SK-N-MC (cell line): Measurements from ENCODE around the gene RPS8.
A peak's percentile ranks its signal among the peaks of the same experiment; 100 is the strongest.
"Not testable (repeated sequence)": the region's sequence is repeated elsewhere in the genome, so short reads cannot be mapped to it uniquely, and the experiment has no call there.

ENCODE experiments used
- DNase-seq: peaks from one replicate; pipeline ENCODE4 v3.0.0-alpha.2; 2011; ENCODE audit warnings: low read depth, low spot score
- H3K27ac ChIP-seq: fragments of 200-600 bp; sonication (generic); 2 replicates; pipeline ENCODE4 v1.5.1; 2016; ENCODE audit warnings: mixed run types
- H3K36me3 ChIP-seq: fragments of 200-600 bp; sonication (generic); 2 replicates; pipeline ENCODE4 v1.6.1; 2017; ENCODE audit warnings: antibody characterized with exemption, low read length, mixed read lengths; ENCODE audit not compliant: insufficient read depth
- H3K4me3 ChIP-seq: fragments of 200-600 bp; sonication (generic); 2 replicates; pipeline ENCODE4 v1.5.1; 2016
- H3K9ac ChIP-seq: fragments of 200-600 bp; sonication (generic); 2 replicates; pipeline ENCODE4 v1.8.0; 2017; ENCODE audit warnings: mixed run types, mixed read lengths; ENCODE audit not compliant: insufficient read length
- H3K9me3 ChIP-seq: fragments of 200-600 bp; sonication (generic); 2 replicates; pipeline ENCODE4 v1.6.1; 2017; ENCODE audit warnings: low read depth, mild to moderate bottlenecking, antibody characterized with exemption, low read length, moderate library complexity, mixed read lengths
- EZH2 ChIP-seq: fragments of 200-600 bp; sonication (generic); IDR thresholded peaks from one replicate; pipeline ENCODE4 v1.6.1; 2017; ENCODE audit warnings: antibody characterized with exemption
- FOXP2 ChIP-seq: optimal IDR thresholded peaks from 2 replicates; pipeline ENCODE3; 2011; ENCODE audit warnings: mild to moderate bottlenecking, moderate library complexity; ENCODE audit not compliant: insufficient read depth; ENCODE audit errors: extremely low read length, control extremely low read depth
- POLR2AphosphoS5 ChIP-seq: IDR thresholded peaks from 2 replicates; pipeline ENCODE4 v1.6.1; 2012; ENCODE audit warnings: mild to moderate bottlenecking, low read depth, low read length, borderline replicate concordance

The RPS8 gene

DNA sequence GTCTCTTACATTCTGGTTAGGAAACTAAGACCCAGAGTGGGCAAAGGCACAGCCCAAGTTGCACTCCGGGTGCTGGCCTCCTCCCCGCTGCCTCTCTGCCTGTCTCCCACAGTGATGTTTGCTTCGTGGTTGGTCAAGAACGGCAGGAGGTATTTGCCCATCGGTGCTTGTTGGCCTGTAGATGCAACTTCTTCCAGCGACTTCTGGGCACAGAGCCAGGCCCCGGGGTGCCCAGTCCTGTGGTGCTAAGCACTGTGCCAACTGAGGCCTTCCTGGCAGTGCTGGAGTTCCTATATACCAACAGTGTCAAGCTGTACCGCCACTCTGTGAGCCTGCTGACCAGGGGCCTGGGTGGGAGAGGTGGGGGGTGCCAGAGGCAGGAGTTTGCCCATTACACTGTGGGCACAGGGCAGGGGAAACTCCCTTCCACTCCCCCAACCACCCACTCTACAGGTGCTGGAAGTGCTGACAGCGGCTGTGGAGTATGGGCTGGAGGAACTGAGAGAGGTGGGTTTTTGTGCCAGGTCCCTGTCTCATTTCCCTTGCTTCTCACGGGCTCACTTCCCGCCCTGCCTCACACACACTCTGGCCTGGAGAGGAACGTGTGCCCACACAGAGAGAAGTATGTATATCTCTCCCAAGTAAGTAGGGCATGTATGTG, 34.9 kb downstream of the RPS8 start:
- Histone ChIP-seq H3K36me3 (no peaks in the 10 kb centered on the region), H3K27ac (0 out of 2 replicates have a peak overlapping the region, but pooled peaks have one; percentile 12), H3K4me3 (no peak overlapping the region), H3K9me3 (no peaks in the 10 kb centered on the region), H3K9ac (peak overlapping the region; percentile 17)
- TF ChIP-seq FOXP2 (no peak), EZH2 (no peak), POLR2AphosphoS5 (no peak)
- DNase-seq = no peak

DNA sequence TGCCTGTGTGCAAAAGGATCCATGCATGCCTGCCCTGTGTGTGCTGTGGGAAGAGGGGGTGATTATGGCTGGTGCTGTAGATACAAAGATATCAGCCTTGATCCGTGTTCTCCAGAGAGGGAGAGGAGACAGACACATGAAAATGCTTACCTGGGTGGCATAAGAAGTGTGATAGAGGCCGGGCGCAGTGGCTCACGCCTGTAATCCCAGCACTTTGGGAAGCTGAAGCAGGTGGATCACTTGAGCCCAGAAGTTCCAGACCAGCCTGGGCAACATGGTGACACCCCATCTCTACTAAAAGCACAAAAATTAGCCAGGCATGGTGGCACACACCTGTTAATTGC, 35.4 kb downstream of the RPS8 start:
- H3K27ac ChIP-seq = 0 out of 2 replicates have a peak overlapping the region, but pooled peaks have one; percentile 12
- DNase-seq, H3K9me3 ChIP-seq, H3K36me3 ChIP-seq, H3K4me3 ChIP-seq, H3K9ac ChIP-seq: not testable (repeated sequence)

DNA sequence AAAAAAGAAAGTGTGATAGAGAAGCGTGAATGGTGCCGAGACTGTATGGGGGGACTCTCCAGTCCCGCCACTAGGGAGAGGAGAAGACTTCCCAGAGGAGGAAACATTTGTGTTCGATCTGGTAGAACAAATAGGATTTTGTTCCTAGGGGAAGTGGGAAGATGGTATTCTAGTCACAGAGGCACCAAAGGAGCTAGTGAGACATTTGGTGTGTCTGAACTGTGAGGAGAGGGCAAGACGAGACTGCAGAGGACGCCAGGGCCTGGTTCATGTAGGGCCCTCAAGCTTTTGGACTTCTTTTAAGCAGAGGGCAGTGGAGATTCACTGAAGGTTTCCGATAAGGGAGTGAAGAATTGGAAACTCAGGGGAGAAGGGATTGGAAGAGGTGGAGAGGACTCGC, 35.9 kb downstream of the RPS8 start:
- Histone ChIP-seq H3K36me3 (no peaks in the 10 kb centered on the region), H3K27ac (peak overlapping the region; percentile 83), H3K9me3 (no peaks in the 10 kb centered on the region), H3K4me3 (no peak overlapping the region), H3K9ac (peak overlapping the region; percentile 45)
- no peak for DNase-seq
- TF ChIP-seq POLR2AphosphoS5 (no peak), FOXP2 (no peak), EZH2 (no peak)

DNA sequence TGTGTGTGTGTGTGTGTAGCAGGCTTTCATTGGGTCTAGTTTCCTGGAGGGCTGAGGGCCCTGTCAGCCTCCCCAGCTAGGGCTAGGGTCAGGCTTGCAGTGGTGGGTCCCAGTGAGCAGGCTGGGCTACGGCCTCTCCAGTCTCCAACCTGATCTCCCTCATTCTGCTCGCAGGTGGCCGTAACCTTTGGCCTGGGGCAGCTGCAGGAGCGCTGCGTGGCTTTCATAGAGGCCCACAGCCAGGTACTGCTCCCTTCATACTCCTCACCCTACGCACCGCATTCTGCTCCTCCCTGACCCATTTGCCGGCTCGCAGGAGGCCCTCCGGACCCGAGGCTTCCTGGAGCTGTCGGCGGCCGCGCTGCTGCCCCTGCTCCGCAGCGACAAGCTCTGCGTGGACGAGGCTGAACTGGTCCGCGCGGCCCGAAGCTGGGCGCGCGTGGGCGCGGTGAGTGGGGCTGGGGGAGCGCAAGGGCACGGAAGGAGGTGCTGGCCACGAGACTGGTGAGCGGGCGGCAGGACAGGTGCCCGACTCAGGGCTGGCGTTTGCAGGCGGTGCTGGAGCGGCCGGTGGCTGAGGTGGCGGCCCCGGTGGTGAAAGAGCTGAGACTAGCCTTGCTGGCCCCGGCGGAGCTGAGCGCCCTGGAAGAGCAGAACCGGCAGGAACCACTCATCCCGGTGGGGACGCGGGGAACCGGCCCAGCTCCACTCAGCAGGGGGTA, 37.6 kb downstream of the RPS8 start:
- Histone ChIP-seq H3K36me3 (no peaks in the 10 kb centered on the region), H3K9me3 (no peaks in the 10 kb centered on the region), H3K9ac (no peak overlapping the region), H3K4me3 (no peak overlapping the region), H3K27ac (no peak overlapping the region)
- no peak for DNase-seq
- TF ChIP-seq EZH2 = no peak
- TF ChIP-seq POLR2AphosphoS5 = no peak
- no peak for TF ChIP-seq FOXP2

DNA sequence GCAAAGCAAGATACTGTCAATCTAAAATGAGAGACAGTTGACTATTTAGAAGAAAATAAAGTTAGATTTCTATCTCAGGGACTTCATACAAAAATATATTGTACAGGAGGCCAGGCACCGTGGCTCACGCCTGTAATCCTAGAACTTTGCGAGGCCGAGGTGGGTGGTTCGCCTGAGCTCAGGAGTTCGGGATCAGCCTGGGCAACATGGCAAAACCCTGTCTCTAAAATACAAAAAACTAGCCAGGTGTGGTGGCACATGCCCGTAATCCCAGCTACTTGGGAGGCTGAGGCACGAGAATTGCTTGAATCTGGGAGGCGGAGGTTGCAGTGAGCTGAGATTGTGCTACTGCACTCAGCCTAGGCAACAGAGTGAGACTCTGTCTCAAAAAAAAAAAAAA, 40.6 kb downstream of the RPS8 start:
- not testable (repeated sequence) for H3K27ac ChIP-seq, H3K9ac ChIP-seq, DNase-seq, H3K4me3 ChIP-seq, H3K9me3 ChIP-seq, H3K36me3 ChIP-seq

DNA sequence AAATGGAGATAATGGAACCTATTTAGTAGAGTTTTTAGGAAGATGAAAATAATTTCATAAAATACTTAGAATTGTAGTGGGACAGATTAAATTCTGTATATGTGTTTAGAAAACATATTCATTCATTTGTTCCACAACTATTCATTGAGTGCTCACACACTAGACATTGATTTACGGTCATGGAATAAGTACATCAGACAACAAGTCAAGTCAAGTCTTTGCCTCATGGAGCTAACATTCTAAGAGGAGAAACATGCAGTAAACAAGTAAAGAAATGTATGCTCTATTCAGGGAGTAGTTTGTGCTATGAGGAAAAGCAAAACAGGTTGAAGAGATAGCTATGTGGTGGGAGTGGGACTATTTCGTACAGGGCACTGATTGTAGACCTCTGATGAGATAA, 42.0 kb downstream of the RPS8 start:
- Histone ChIP-seq H3K36me3 (no peaks in the 10 kb centered on the region), H3K4me3 (no peak overlapping the region), H3K27ac (no peak overlapping the region), H3K9ac (no peak overlapping the region), H3K9me3 (no peaks in the 10 kb centered on the region)
- DNase-seq = no peak
- TF ChIP-seq EZH2 (no peak), POLR2AphosphoS5 (no peak), FOXP2 (no peak)

DNA sequence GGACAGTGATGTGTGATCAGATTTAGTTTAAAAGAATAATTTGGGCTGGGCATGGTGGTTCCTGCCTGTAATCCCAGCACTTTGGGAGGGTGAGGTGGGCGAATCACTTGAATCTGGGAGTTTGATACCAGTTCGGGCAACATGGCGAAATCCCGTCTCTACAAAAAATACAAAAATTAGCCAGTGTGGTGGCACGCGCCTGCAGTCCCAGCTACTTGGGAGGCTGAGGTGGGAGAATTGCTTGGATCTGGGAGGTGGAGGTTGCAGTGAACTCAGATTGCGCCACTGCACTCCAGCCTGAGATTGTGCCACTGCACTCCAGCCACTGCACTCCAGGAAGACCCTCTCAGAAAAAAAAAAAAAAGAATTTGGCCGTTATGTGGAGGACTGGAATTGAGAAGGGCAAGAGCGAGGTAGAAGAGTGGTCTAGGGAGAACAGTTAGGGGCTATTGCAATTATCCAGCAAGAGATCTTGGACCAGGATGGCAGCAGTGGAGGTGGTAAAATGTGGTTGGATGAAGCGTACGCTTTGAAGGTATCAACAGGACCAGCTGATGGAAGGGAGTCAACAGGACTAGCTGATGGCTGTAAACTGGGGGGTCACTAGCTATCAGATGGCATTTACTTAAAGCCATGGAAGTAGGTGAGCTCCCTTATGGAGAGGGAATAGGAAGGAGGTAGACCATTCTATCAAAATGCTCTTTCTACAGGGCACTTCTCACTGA, 42.6 kb downstream of the RPS8 start:
- Histone ChIP-seq H3K9ac (no peak overlapping the region), H3K36me3 (no peaks in the 10 kb centered on the region), H3K4me3 (no peak overlapping the region), H3K27ac (no peak overlapping the region), H3K9me3 (no peaks in the 10 kb centered on the region)
- TF ChIP-seq POLR2AphosphoS5 = no peak
- TF ChIP-seq FOXP2 = no peak
- no peak for TF ChIP-seq EZH2
- no peak for DNase-seq

DNA sequence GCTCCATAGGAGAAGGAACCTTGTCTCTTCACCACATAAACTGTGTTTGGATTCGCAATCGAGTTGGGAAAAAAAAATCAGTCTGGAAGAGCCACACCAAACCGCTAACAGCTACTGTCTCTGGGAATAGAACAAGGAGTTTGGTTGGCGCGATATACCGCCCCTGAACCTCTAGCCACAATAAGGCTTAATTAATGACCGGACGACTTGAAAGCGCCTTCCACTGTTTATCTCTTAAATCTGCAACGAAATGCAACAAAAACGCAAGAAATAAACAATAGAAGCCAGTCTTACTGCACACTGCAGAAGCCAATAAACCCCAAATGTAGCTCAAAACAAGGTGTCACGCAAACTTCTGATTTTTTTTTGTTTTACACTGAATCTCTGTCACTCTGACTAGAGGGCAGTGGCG, 43.9 kb downstream of the RPS8 start:
- no peak for DNase-seq
- H3K9ac ChIP-seq = peak overlapping the region; percentile 65
- no peaks in the 10 kb centered on the region for H3K36me3 ChIP-seq
- no peaks in the 10 kb centered on the region for H3K9me3 ChIP-seq
- TF ChIP-seq EZH2 (no peak), FOXP2 (no peak)
- H3K4me3 ChIP-seq = peak overlapping the region; percentile 72
- peak overlapping the region; percentile 88 for H3K27ac ChIP-seq
